ENCODE results near the gene HUWE1.

The HUWE1 gene

DNA sequence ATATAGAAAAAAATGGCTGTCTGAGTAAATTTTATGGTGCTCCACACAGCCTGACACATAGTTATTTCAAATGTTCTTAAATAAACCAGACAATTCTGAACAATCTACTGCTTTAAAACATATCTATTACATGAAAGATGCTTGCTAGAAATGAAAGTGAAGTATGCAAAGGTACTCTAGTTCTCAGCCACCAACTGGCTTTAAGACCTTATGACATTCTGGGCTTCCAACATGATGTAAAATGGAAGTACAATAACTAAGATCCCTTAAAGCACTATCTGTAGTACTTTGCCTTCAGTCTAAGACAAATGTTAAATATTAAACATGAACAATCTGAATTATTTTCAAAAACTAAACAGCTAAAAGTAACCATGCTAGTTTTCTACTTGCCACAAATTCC, 17.3 kb downstream of the HUWE1 start:
- TF ChIP-seq, protein P1, sequence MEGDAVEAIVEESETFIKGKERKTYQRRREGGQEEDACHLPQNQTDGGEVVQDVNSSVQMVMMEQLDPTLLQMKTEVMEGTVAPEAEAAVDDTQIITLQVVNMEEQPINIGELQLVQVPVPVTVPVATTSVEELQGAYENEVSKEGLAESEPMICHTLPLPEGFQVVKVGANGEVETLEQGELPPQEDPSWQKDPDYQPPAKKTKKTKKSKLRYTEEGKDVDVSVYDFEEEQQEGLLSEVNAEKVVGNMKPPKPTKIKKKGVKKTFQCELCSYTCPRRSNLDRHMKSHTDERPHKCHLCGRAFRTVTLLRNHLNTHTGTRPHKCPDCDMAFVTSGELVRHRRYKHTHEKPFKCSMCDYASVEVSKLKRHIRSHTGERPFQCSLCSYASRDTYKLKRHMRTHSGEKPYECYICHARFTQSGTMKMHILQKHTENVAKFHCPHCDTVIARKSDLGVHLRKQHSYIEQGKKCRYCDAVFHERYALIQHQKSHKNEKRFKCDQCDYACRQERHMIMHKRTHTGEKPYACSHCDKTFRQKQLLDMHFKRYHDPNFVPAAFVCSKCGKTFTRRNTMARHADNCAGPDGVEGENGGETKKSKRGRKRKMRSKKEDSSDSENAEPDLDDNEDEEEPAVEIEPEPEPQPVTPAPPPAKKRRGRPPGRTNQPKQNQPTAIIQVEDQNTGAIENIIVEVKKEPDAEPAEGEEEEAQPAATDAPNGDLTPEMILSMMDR (IDR thresholded peaks at IDR 0.05; ENCODE audit: borderline replicate concordance, extremely low read depth, low read length, poor library complexity, severe bottlenecking): no peak
- TF ChIP-seq EZH2 (IDR thresholded peaks at IDR 0.05; ENCODE audit: borderline replicate concordance, low read depth, low read length, severe bottlenecking): no peak
- H4K20me1 ChIP-seq (ENCODE audit: insufficient read depth, low read length): peaks cover 24% of the 10 kb centered on the region; the same call in 1 of the 2 replicates

DNA sequence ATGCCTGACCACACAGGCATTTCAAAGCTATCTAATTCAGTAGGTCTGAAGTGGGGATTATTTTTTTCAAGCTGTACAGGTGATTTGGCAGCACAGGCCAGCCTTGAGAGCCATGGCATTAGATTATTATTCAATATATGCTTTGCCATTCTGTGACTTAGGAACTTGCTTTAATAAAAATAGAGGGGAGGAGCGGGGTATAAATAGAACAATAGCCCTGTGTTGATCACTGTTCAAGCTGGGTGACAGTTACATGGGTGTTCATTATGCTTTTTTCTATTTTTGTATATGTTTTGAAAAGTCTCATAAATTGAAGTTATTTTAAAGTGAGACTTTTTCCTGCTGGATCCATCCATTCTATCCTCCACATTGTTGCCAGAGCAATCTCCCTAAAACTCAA, 20.3 kb downstream of the HUWE1 start:
- Histone ChIP-seq H3K4me2 (ENCODE audit: insufficient read depth, low read length) (no peak overlapping the region), H3K9me3 (ENCODE audit: insufficient read depth, low read length, severe bottlenecking) (no peaks in the 10 kb centered on the region), H2AFZ (ENCODE audit: low read depth, low read length) (no peak overlapping the region), H3K4me1 (ENCODE audit: insufficient read depth, low read length) (no peaks in the 10 kb centered on the region), H3K36me3 (ENCODE audit: insufficient read depth, low read length) (peaks cover 59% of the 10 kb centered on the region), H3K79me2 (ENCODE audit: insufficient read depth, low read length) (peaks cover 96% of the 10 kb centered on the region), H3K9ac (ENCODE audit: low read depth, low read length) (no peak overlapping the region), H3K27me3 (ENCODE audit: insufficient read depth, low read length, poor library complexity) (no peaks in the 10 kb centered on the region), H3K4me3 (ENCODE audit: low read depth in 1 of 2, low read length in 2 of 2) (no peak overlapping the region), H4K20me1 (ENCODE audit: insufficient read depth, low read length) (peaks cover 36% of the 10 kb centered on the region), H3K27ac (ENCODE audit: low read length) (no peak overlapping the region)
- DNase-seq: no peak
- TF ChIP-seq EZH2 (IDR thresholded peaks at IDR 0.05; ENCODE audit: borderline replicate concordance, low read depth, low read length, severe bottlenecking): no peak
- TF ChIP-seq, protein P1 (IDR thresholded peaks at IDR 0.05; ENCODE audit: borderline replicate concordance, extremely low read depth, low read length, poor library complexity, severe bottlenecking): no peak
- no peak for ATAC-seq (ENCODE audit: insufficient read depth, low read depth)

More for the DNA sequence above, 17.3 kb downstream of the HUWE1 start:
- Histone ChIP-seq H3K9ac (ENCODE audit: low read depth, low read length) (no peak overlapping the region), H3K79me2 (ENCODE audit: insufficient read depth, low read length) (peaks cover 94% of the 10 kb centered on the region), H3K4me1 (ENCODE audit: insufficient read depth, low read length) (no peaks in the 10 kb centered on the region), H3K27ac (ENCODE audit: low read length) (no peak overlapping the region), H3K9me3 (ENCODE audit: insufficient read depth, low read length, severe bottlenecking) (no peaks in the 10 kb centered on the region), H3K4me3 (ENCODE audit: low read depth in 1 of 2, low read length in 2 of 2) (no peak overlapping the region), H3K27me3 (ENCODE audit: insufficient read depth, low read length, poor library complexity) (no peaks in the 10 kb centered on the region), H2AFZ (ENCODE audit: low read depth, low read length) (no peak overlapping the region), H3K36me3 (ENCODE audit: insufficient read depth, low read length) (peaks cover 72% of the 10 kb centered on the region), H3K4me2 (ENCODE audit: insufficient read depth, low read length) (no peak overlapping the region)
- no peak for ATAC-seq (ENCODE audit: insufficient read depth, low read depth)
- DNase-seq: no peak

DNA sequence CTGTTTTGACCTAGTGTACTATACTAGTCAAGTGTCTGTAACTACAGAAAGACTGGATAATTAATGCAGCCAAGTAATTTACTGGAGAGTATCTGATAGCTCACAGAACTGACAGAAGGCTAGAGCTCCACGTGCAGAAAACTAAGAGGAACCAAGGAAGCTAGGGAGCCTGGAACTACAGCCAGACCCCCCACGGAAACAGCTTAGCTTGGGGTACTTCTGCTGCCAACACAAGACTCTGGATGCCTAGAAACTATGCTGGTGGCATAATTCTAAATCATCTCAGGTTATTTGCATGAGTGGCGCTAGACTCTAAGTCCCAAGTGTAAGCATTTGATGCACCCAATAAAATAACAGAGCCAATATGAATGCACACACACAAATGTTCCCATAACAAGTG, 26.5 kb downstream of the HUWE1 start:
- no peaks in the 10 kb centered on the region for H3K4me1 ChIP-seq (ENCODE audit: insufficient read depth, low read length)
- H3K4me3 ChIP-seq (ENCODE audit: low read depth in 1 of 2, low read length in 2 of 2): no peak overlapping the region
- no peak for TF ChIP-seq EZH2 (IDR thresholded peaks at IDR 0.05; ENCODE audit: borderline replicate concordance, low read depth, low read length, severe bottlenecking)
- TF ChIP-seq, protein P1 (IDR thresholded peaks at IDR 0.05; ENCODE audit: borderline replicate concordance, extremely low read depth, low read length, poor library complexity, severe bottlenecking): no peak
- no peaks in the 10 kb centered on the region for H3K9me3 ChIP-seq (ENCODE audit: insufficient read depth, low read length, severe bottlenecking)
- no peak overlapping the region for H2AFZ ChIP-seq (ENCODE audit: low read depth, low read length)
- ATAC-seq (ENCODE audit: insufficient read depth, low read depth) (no peak), DNase-seq (no peak)
- H4K20me1 ChIP-seq (ENCODE audit: insufficient read depth, low read length): peaks cover 51% of the 10 kb centered on the region
- H3K36me3 ChIP-seq (ENCODE audit: insufficient read depth, low read length): peaks cover 37% of the 10 kb centered on the region
- peaks cover 94% of the 10 kb centered on the region for H3K79me2 ChIP-seq (ENCODE audit: insufficient read depth, low read length)
- no peak overlapping the region for H3K4me2 ChIP-seq (ENCODE audit: insufficient read depth, low read length)
- no peak overlapping the region for H3K27ac ChIP-seq (ENCODE audit: low read length)
- H3K9ac ChIP-seq (ENCODE audit: low read depth, low read length): no peak overlapping the region
- H3K27me3 ChIP-seq (ENCODE audit: insufficient read depth, low read length, poor library complexity): no peaks in the 10 kb centered on the region

DNA sequence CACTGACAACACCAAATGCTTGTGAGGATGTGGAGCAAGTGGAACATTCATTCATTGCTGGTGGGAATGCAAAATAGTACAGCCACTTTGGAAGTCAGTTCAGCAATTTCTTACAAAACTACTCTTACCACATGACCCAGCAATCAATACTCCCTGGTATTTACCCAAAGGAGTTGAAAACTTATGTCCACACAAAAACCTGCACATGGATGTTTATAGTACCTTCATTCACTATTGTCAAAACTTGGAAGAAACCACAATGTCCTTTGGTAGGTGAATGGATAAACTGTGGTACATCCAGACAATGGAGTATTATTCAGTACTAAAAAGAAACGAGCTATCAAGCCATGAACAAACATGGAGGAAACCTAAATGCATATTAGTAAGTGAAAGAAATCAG, 27.5 kb downstream of the HUWE1 start:
- peaks cover 54% of the 10 kb centered on the region for H4K20me1 ChIP-seq (ENCODE audit: insufficient read depth, low read length)
- no peak overlapping the region for H3K4me2 ChIP-seq (ENCODE audit: insufficient read depth, low read length)
- peaks cover 94% of the 10 kb centered on the region for H3K79me2 ChIP-seq (ENCODE audit: insufficient read depth, low read length)
- H3K27me3 ChIP-seq (ENCODE audit: insufficient read depth, low read length, poor library complexity): no peaks in the 10 kb centered on the region
- H3K4me1 ChIP-seq (ENCODE audit: insufficient read depth, low read length): no peaks in the 10 kb centered on the region
- H2AFZ ChIP-seq (ENCODE audit: low read depth, low read length): no peak overlapping the region
- H3K27ac ChIP-seq (ENCODE audit: low read length): no peak overlapping the region
- TF ChIP-seq, protein P1 (IDR thresholded peaks at IDR 0.05; ENCODE audit: borderline replicate concordance, extremely low read depth, low read length, poor library complexity, severe bottlenecking): no peak
- no peak for TF ChIP-seq EZH2 (IDR thresholded peaks at IDR 0.05; ENCODE audit: borderline replicate concordance, low read depth, low read length, severe bottlenecking)
- ATAC-seq (ENCODE audit: insufficient read depth, low read depth): no peak
- H3K36me3 ChIP-seq (ENCODE audit: insufficient read depth, low read length): peaks cover 37% of the 10 kb centered on the region
- H3K4me3 ChIP-seq (ENCODE audit: low read depth in 1 of 2, low read length in 2 of 2): no peak overlapping the region
- H3K9ac ChIP-seq (ENCODE audit: low read depth, low read length): no peak overlapping the region
- H3K9me3 ChIP-seq (ENCODE audit: insufficient read depth, low read length, severe bottlenecking): no peaks in the 10 kb centered on the region
- no peak for DNase-seq
